HepG2 (cell line): ENCODE measurements around the gene RRAS. TPM values are rescaled to one million over a fixed set of nuclear protein-coding genes. Genes with fewer than 3 reads are reported as not detected.

ENCODE experiments used
- RFXAP ChIP-seq: sonication (generic); formaldehyde crosslinking; IDR thresholded peaks from 2 replicates; pipeline ENCODE4 v1.4.0; 2020; ENCODE audit warnings: missing genetic modification reagents, borderline replicate concordance
- SAP130 ChIP-seq: IDR thresholded peaks from 2 replicates; pipeline ENCODE4 v1.6.1; 2016; ENCODE audit warnings: low read depth
- TAF1 ChIP-seq: sonication (generic); formaldehyde crosslinking; IDR thresholded peaks from 2 replicates; pipeline ENCODE4 v1.4.0; 2020; ENCODE audit warnings: missing genetic modification reagents
- polyA plus RNA-seq, 8 experiments: library from polyadenylated mRNA; depleted of rRNA in 3 of 8; stranded (reverse) in 7 of 8; unstranded in 1 of 8; fragments of >200 nt; fragmentation: Illumina TruSeq in 4 of 8; extraction: Trizol in 4 of 8; gene quantifications; 2 replicates each; pipeline versions ENCODE4 v1.2.1 to v1.2.3, GENCODE V29; 2011 to 2016; ENCODE audit warnings: low read depth in 4 of 8, missing spikeins in 1 of 8, mixed read lengths in 1 of 8; ENCODE audit not compliant: insufficient read depth in 1 of 8
- total RNA-seq, 5 experiments: library from RNA; depleted of rRNA; stranded (reverse); fragments of >200 nt; fragmentation: Illumina TruSeq; extraction: Trizol; gene quantifications; 2 replicates each; pipeline ENCODE4 v1.2.3, GENCODE V29; 2016; ENCODE audit warnings: low read depth in 1 of 5
- TF ChIP-seq, protein P1 (sequence below): IDR thresholded peaks from 2 replicates; pipeline ENCODE4 v1.6.1; 2016; ENCODE audit warnings: missing biosample characterization, missing genetic modification reagents, low read depth
- TF ChIP-seq, protein P2 (sequence below): sonication (generic); formaldehyde crosslinking; IDR thresholded peaks from 2 replicates; pipeline ENCODE4 v1.5.1; 2020; ENCODE audit warnings: mild to moderate bottlenecking, missing genetic modification reagents

Gene RRAS
- total and polyA plus RNA-seq, 2 of the 13 experiments (the other 11 are each of a cell fraction or from before 2014, with no cell fraction given): 1.5 to 12.0 TPM

DNA sequence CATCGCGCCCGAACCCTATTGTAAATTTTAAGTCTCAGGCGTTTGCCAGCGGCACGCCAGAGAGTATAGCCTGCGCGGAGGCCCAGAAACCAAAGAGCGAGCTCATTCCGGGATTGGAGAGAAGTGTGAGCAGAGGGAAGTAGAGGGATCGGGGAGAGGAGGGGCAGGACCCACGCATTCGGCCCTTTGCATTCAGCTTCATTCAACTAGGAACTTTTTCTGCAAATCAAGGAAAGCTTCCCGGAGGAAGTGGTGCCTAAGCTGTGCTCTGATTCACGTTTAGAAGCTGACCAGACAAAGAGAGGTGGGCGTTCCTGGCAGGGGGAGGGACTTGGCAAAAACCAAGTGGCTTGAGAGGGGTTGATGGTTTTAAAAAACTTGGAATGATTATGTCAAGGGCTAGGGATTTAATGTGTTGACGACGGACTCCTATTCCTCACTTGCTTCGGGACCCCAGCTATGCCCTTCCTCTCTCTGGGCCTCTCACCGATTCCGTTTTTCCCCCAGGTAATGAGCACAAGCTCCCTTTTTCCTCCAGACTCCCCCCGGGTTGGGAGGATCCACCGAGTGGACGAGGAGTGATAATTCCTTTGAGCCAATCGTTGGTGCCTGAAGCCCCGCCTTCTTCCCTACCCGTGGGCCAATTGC, 36.3 kb upstream of the RRAS start (continued):
- TF ChIP-seq, protein P1, sequence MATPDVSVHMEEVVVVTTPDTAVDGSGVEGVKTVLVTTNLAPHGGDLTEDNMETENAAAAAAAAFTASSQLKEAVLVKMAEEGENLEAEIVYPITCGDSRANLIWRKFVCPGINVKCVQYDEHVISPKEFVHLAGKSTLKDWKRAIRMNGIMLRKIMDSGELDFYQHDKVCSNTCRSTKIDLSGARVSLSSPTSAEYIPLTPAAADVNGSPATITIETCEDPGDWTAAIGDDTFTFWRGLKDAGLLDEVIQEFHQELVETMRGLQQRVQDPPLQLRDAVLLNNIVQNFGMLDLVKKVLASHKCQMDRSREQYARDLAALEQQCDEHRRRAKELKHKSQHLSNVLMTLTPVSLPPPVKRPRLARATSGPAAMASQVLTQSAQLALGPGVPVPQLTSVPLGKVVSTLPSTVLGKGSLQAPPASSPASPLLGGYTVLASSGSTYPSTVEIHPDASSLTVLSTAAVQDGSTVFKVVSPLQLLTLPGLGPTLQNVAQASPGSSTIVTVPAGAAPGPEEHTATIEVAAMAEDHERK: no peak
- TF ChIP-seq TAF1 (CRISPR knock-in tag) (peak; percentile 56), RFXAP (no peak; the same call in 1 of the 2 replicates), SAP130 (CRISPR knock-in tag) (peak; percentile 61)
- TF ChIP-seq, protein P2, sequence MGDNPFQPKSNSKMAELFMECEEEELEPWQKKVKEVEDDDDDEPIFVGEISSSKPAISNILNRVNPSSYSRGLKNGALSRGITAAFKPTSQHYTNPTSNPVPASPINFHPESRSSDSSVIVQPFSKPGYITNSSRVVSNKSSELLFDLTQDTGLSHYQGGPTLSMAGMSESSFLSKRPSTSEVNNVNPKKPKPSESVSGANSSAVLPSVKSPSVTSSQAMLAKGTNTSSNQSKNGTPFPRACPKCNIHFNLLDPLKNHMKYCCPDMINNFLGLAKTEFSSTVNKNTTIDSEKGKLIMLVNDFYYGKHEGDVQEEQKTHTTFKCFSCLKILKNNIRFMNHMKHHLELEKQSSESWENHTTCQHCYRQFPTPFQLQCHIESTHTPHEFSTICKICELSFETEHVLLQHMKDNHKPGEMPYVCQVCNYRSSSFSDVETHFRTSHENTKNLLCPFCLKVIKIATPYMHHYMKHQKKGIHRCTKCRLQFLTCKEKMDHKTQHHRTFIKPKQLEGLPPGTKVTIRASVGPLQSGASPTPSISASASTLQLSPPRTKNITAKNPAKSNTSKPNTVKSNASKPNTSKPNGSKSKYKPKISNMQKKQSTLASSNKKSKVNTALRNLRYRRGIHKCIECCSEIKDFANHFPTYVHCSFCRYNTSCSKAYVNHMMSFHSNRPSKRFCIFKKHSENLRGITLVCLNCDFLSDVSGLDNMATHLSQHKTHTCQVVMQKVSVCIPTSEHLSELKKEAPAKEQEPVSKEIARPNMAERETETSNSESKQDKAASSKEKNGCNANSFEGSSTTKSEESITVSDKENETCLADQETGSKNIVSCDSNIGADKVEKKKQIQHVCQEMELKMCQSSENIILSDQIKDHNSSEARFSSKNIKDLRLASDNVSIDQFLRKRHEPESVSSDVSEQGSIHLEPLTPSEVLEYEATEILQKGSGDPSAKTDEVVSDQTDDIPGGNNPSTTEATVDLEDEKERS (CRISPR knock-in tag): 0 out of 2 replicates have a peak, but pooled peaks have one; percentile 61
